Prostate gland (tissue), 2 donors: ENCODE results near the gene PSMB1. TPM values are rescaled to one million over a fixed set of nuclear protein-coding genes. Genes with fewer than 3 reads are reported as not detected.

Experiments
- DNase-seq: peaks from one replicate; pipeline ENCODE4 v3.0.0-alpha.2; 2019; ENCODE audit warnings: low spot score
- H3K27ac ChIP-seq, 2 donors: fragments of 200-600 bp; sonication (generic); 2 replicates each; pipeline ENCODE4 v1.5.1; 2017 to 2019
- H3K27me3 ChIP-seq: fragments of 200-600 bp; sonication (generic); replicated peaks from 2 replicates; pipeline ENCODE4 v1.5.1; 2019; ENCODE audit not compliant: insufficient read depth
- H3K36me3 ChIP-seq, 2 donors: fragments of 200-600 bp; sonication (generic); 1 replicate in 1 of 2; 2 replicates in 1 of 2; pipeline versions ENCODE4 v1.5.1 to v1.8.1; 2017 to 2019
- H3K4me1 ChIP-seq: fragments of 200-600 bp; sonication (generic); replicated peaks from 2 replicates; pipeline ENCODE4 v1.5.1; 2019
- H3K4me3 ChIP-seq, 2 donors: fragments of 200-600 bp; sonication (generic); 2 replicates each; pipeline ENCODE4 v1.5.1; 2017 to 2019
- H3K9me3 ChIP-seq: fragments of 200-600 bp; sonication (generic); 2 replicates; pipeline ENCODE4 v1.5.1; 2017
- CTCF ChIP-seq, 4 experiments: fragments of 200-600 bp in 2 of 4; fragments of 450-650 bp in 2 of 4; sonication (generic) in 2 of 4; IDR thresholded peaks; 1 replicate in 3 of 4; 2 replicates in 1 of 4; pipeline ENCODE4 v1.5.1; 2016 to 2019; ENCODE audit warnings: antibody characterized with exemption in 4 of 4, mild to moderate bottlenecking in 2 of 4, moderate library complexity in 2 of 4
- POLR2A ChIP-seq: fragments of 450-650 bp; IDR thresholded peaks from one replicate; pipeline ENCODE4 v1.6.1; 2016; ENCODE audit warnings: antibody characterized with exemption, mild to moderate bottlenecking
- POLR2AphosphoS5 ChIP-seq: sonication (generic); formaldehyde crosslinking; IDR thresholded peaks from one replicate; pipeline ENCODE4 v1.6.1; 2017; ENCODE audit warnings: antibody characterized with exemption
- WGBS: methylation state at CpG from one replicate; pipeline ENCODE4 v1.1.5; 2018; 5-methylcytosine and 5-hydroxymethylcytosine counted together
- intact Hi-C: fragments of 100-400 bp; cut with DNase I; formaldehyde crosslinking; loops from one replicate; pipeline ENCODE4 v1.14.2; 2022
- total RNA-seq, 2 donors: library from RNA; depleted of rRNA; stranded (reverse); fragments of >200 nt; gene quantifications; one replicate each; pipeline ENCODE4 v1.1.0, GENCODE V29; 2016

Gene PSMB1
- total RNA-seq, 2 donors from 2014 or later = 188 to 234 TPM

- TF ChIP-seq CTCF (IDR thresholded peaks at IDR 0.05) (no peak), POLR2AphosphoS5 (no peak), POLR2A (no peak)
- no peaks in the 10 kb centered on the region for H3K36me3 ChIP-seq
- no peaks in the 10 kb centered on the region for H3K4me1 ChIP-seq
- intact Hi-C loops = no loop called here
- no peaks in the 10 kb centered on the region for H3K27me3 ChIP-seq
- no peak for DNase-seq
- H3K4me3 ChIP-seq = no peak overlapping the region
- no peaks in the 10 kb centered on the region for H3K9me3 ChIP-seq
- WGBS = 54% methylated on average over 2 of the region's 2 CpGs
- H3K27ac ChIP-seq = no peak overlapping the region
Observed at GRCh38 chr6:170572704-170573466, 19.8 kb upstream of the PSMB1 start.

- Histone ChIP-seq H3K4me1 (peaks cover 5% of the 10 kb centered on the region), H3K36me3 (no peaks in the 10 kb centered on the region), H3K27me3 (no peaks in the 10 kb centered on the region), H3K27ac (no peak overlapping the region), H3K9me3 (no peaks in the 10 kb centered on the region), H3K4me3 (no peak overlapping the region)
- DNase-seq = no peak
- intact Hi-C loops = no loop called here
- TF ChIP-seq POLR2A (no peak), CTCF (IDR thresholded peaks at IDR 0.05) (no peak), POLR2AphosphoS5 (no peak)
- WGBS = 99% methylated on average over 8 of the region's 8 CpGs
Observed at GRCh38 chr6:170564936-170565530, 11.9 kb upstream of the PSMB1 start.

- Histone ChIP-seq H3K27me3 (no peaks in the 10 kb centered on the region), H3K4me1 (peaks cover 5% of the 10 kb centered on the region), H3K4me3 (no peak overlapping the region), H3K9me3 (no peaks in the 10 kb centered on the region), H3K36me3 (no peaks in the 10 kb centered on the region), H3K27ac (peak overlapping the region in 1 of 2 donors; percentile 5)
- TF ChIP-seq CTCF (IDR thresholded peaks at IDR 0.05) (no peak), POLR2A (no peak), POLR2AphosphoS5 (peak; percentile 55)
- intact Hi-C loops = no loop called here
- 61% methylated on average over 4 of the region's 4 CpGs for WGBS
- DNase-seq = peak; percentile 22
Observed at GRCh38 chr6:170561555-170561954, 8.4 kb upstream of the PSMB1 start.

DNA sequence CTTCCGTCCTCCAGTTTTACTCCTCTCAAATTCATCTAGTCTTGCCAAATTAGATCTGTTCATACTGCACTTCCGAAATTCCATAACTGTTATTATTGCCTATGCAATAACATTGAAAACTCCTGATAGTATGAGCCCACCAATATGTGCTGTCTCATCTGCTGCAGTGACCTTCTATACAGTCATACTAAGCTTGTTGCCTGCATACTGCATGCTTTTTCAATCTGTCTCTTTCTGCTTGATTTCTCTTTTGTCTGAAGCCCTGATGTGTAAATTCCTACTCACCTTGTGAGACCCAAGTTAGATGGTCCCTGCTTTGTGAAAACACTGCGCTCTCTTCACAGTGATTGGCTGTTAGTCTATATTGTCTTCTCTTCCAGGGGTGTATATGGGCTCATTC is 2.2 kb upstream of the PSMB1 start:
- intact Hi-C loops = loop anchor here (2.0 kb wide), 1 partner anchor 805 kb away; the partner anchor contains the start of genes DYNLT2 and ERMARD
- Histone ChIP-seq H3K27ac (no peak overlapping the region), H3K9me3 (no peaks in the 10 kb centered on the region), H3K36me3 (no peaks in the 10 kb centered on the region), H3K4me3 (peak overlapping the region; percentile 93 to 96), H3K27me3 (no peaks in the 10 kb centered on the region), H3K4me1 (peaks cover 21% of the 10 kb centered on the region)
- no peak for DNase-seq
- TF ChIP-seq CTCF (IDR thresholded peaks at IDR 0.05) (no peak), POLR2AphosphoS5 (no peak), POLR2A (no peak)
- 54% methylated on average over 3 of the region's 3 CpGs for WGBS
